Motor neuron (in vitro differentiated cells): ENCODE data around the gene TMEM130. TPM values are rescaled to one million over a fixed set of nuclear protein-coding genes. Genes with fewer than 3 reads are reported as not detected.

Source experiments
- ATAC-seq, 8 experiments: fragments of 200-7000 bp; cut with Tn5 transposase; replicated peaks in 6 of 8; 2 replicates each; pipeline ENCODE4 v1.8.0; 2021; ENCODE audit warnings: mild to moderate bottlenecking in 8 of 8, moderate library complexity in 8 of 8
- H3K27ac ChIP-seq, 2 donors: fragments of 250-450 bp; sonication (Bioruptor Pico); 2 replicates each; pipeline ENCODE4 v1.9.0; 2021; ENCODE audit warnings: antibody characterized with exemption in 2 of 2, mild to moderate bottlenecking in 2 of 2, moderate library complexity in 1 of 2
- H3K4me1 ChIP-seq, 2 donors: fragments of 250-450 bp; sonication (Bioruptor Pico); replicated peaks in 1 of 2; 2 replicates each; pipeline ENCODE4 v1.6.1; 2021; ENCODE audit warnings: antibody characterized with exemption in 2 of 2, mild to moderate bottlenecking in 2 of 2, moderate library complexity in 1 of 2
- H3K4me3 ChIP-seq, 5 donors: fragments of 250-450 bp; sonication (Bioruptor Pico); 2 replicates each; pipeline ENCODE4 v1.9.0; 2021; ENCODE audit warnings: antibody characterized with exemption in 5 of 5, mild to moderate bottlenecking in 5 of 5, moderate library complexity in 4 of 5
- whole genome bisulfite sequencing, 10 experiments: fragments of 450-650 bp; shearing (Covaris generic); methylation state at CpG; one replicate each; pipeline ENCODE4 v1.0.0; 2022; 5-methylcytosine and 5-hydroxymethylcytosine counted together
- in situ Hi-C, 9 experiments: fragments of 400-800 bp; cut with MboI; loops; one replicate each; pipeline ENCODE4 v1.15.0; 2021; ENCODE audit warnings: low sequenced_read_pairs in 9 of 9, low pct_unique_long_range_greater_than_20kb in 2 of 9; ENCODE audit not compliant: unreplicated experiment in 9 of 9
- total RNA-seq, 8 experiments: library from RNA; unstranded; fragments of 300-600 nt; gene quantifications; 2 replicates each; pipeline versions ENCODE4 v1.2.3 to v1.2.4, GENCODE V29; 2022

TMEM130 gene
- total RNA-seq, 8 experiments from 2014 or later: 0.20 to 27.4 (median 7.6) TPM

DNA sequence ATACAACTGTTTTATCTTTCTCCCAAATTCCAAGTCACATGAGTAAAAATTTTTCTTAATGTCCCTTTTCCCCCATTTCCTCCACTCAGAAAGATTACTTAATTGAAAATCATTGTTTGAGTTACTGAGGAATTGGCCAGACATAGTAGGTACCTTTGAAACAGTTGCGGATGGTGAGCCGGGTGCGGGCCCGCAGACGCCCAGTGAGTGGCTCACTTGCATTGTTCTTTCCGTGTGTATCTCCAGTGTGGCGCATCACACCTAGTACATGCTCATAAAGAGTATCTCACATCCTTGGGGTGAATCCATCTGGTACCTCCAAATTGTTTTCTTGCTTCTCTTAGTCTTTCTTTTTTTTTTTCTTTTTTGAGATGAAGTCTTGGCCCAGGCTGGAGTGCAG lies 22.8 kb upstream of the TMEM130 start:
- H3K27ac ChIP-seq: no peak overlapping the region
- no peak overlapping the region for H3K4me3 ChIP-seq
- no peak for ATAC-seq
- 92 to 100% (median 100%) methylated on average over 1 to 7 of the region's 7 CpGs; no CpG with 5 or more reads in 5 of the 10 experiments for WGBS, 10 experiments
- no peaks in the 10 kb centered on the region for H3K4me1 ChIP-seq
- in situ Hi-C loops: no loop called here

DNA sequence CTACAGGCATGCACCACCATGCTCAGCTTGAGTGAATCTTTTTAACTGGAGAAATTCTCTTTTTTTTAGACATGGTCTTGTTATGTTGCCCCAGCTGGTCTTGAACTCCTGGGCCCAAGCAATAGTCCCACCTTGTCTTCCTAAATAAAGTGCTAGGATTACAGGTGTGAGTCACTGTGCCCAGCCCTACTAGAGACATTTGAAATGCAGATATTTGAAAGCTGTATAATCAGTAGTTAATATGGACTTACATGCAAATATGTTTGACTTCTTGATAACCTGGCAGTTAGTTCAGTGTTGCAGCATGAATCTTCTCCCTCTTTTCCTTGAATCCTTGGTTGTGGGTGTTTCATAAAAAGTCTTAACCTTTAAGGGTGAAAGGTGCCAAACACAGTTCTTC lies 17.2 kb upstream of the TMEM130 start:
- peak in 3 of 8 experiments; percentile 36 to 85 (median 72) for ATAC-seq
- H3K4me3 ChIP-seq: no peak overlapping the region

GRCh38 chr7:98884416-98884815 lies 14.6 kb upstream of the TMEM130 start:
- 87 to 100% (median 90%) methylated on average over 2 to 3 of the region's 4 CpGs; no CpG with 5 or more reads in 5 of the 10 experiments for WGBS, 10 experiments

More for the DNA sequence above, 17.2 kb upstream of the TMEM130 start:
- Histone ChIP-seq H3K4me1 (no peaks in the 10 kb centered on the region), H3K27ac (no peak overlapping the region)
- in situ Hi-C loops: no loop called here

DNA sequence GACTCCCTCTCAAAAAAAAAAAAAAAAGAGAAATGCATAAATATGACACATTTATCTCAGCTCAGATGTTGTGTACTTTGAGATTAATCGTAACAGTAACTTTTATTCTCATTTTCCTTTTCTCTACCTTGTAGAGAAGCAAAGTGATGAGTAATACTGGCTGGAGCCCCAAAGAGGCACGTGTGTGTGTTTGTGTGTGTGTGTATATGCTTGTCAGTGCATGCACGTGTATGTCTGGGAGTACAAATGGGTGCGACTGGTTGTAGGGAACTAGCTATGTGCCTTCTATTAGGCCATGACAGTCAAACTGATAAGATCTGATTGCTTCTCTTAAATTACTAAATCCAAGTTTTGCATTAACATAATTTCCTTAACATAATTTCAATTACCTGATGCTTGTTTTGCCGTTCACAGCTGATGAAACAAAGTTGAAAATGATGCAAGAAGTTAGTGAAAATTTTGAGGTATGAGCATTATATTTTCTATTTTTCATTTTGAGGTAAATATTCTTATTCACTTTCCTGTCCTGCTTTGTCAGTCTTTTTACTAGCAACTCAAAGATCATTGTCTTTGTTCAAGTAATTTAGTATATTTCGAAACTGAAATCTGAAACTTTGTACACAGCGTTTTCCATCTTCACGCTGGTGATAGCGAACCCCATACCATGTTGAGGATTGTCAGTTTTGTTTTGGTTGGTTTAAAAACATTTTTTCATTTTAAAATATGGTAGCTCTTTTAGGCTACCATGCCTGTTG lies 11.9 kb upstream of the TMEM130 start:
- Histone ChIP-seq H3K27ac (no peak overlapping the region), H3K4me3 (no peak overlapping the region), H3K4me1 (peaks cover 13 to 14% of the 10 kb centered on the region in 2 donors)
- ATAC-seq: no peak
- 90 to 100% (median 98%) methylated on average over 3 to 9 of the region's 9 CpGs for WGBS, 10 experiments
- in situ Hi-C loops: no loop called here

More at GRCh38 chr7:98884416-98884815, 14.6 kb upstream of the TMEM130 start:
- Histone ChIP-seq H3K4me1 (peaks cover 4% of the 10 kb centered on the region in 2 donors), H3K4me3 (no peak overlapping the region), H3K27ac (no peak overlapping the region)
- in situ Hi-C loops: no loop called here
- no peak for ATAC-seq

- in situ Hi-C loops: no loop called here
- H3K4me1 ChIP-seq: peaks cover 13 to 14% of the 10 kb centered on the region in 2 donors
- no peak for ATAC-seq
- H3K4me3 ChIP-seq: no peak overlapping the region
- H3K27ac ChIP-seq: no peak overlapping the region
- WGBS, 10 experiments: 83 to 100% (median 97%) methylated on average over 1 to 8 of the region's 8 CpGs
Measured at GRCh38 chr7:98880485-98880884, 10.7 kb upstream of the TMEM130 start.

- Histone ChIP-seq H3K27ac (no peak overlapping the region), H3K4me3 (peak overlapping the region; percentile 63 to 99 (median 95)), H3K4me1 (peaks cover 13 to 14% of the 10 kb centered on the region in 2 donors)
- in situ Hi-C loops: no loop called here
- 25 to 91% (median 68%) methylated on average over 1 to 7 of the region's 9 CpGs; no CpG with 5 or more reads in 3 of the 10 experiments for WGBS, 10 experiments
- no peak for ATAC-seq
Measured at GRCh38 chr7:98879979-98880315, 10.1 kb upstream of the TMEM130 start.

DNA sequence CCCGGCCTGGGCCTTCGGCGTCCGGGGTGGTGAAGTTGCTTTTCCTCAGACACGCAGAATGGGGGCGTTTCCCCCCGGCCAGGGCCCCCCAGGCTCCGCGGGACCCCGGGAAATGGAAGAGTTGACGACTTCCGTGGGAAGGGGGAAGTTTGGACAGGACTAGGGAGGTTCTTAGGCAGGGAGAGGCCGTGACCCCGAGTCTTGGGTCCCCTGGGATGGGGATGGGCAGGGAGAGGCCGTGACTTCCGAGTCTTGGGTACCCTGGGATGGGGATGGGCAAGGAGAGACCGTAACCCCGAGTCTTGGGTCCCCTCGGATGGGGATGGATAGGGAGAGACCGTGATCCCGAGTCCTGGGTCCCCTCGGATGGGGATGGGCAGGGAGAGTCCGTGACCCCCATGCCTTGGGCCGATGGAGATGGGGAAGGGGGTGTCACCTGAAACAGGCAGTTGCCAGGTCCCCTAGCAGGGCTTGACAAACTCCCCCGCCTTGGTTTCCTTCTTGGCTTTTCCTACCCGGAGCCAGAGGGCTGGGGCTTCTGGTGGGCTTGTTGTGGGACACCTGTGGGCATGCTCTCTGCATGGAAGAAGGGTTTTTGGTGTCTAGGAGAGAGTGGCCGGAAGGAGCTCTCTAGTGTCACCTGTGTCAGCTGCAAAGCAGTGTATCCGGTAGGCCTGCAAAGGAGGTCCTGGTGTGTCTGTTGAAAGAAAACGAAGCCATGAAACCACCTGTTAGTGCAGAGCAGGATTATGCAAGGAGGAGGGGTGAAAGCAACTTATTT lies 9.6 kb upstream of the TMEM130 start:
- Histone ChIP-seq H3K4me3 (peak overlapping the region; percentile 63 to 99 (median 95)), H3K4me1 (peaks cover 13 to 14% of the 10 kb centered on the region in 2 donors), H3K27ac (peak overlapping the region; percentile 95 to 97)
- WGBS, 10 experiments: 0 to 22% (median 20%) methylated on average over 2 to 4 of the region's 29 CpGs; no CpG with 5 or more reads in 4 of the 10 experiments
- in situ Hi-C loops: no loop called here
- ATAC-seq: peak; percentile 30 to 43 (median 38)

DNA sequence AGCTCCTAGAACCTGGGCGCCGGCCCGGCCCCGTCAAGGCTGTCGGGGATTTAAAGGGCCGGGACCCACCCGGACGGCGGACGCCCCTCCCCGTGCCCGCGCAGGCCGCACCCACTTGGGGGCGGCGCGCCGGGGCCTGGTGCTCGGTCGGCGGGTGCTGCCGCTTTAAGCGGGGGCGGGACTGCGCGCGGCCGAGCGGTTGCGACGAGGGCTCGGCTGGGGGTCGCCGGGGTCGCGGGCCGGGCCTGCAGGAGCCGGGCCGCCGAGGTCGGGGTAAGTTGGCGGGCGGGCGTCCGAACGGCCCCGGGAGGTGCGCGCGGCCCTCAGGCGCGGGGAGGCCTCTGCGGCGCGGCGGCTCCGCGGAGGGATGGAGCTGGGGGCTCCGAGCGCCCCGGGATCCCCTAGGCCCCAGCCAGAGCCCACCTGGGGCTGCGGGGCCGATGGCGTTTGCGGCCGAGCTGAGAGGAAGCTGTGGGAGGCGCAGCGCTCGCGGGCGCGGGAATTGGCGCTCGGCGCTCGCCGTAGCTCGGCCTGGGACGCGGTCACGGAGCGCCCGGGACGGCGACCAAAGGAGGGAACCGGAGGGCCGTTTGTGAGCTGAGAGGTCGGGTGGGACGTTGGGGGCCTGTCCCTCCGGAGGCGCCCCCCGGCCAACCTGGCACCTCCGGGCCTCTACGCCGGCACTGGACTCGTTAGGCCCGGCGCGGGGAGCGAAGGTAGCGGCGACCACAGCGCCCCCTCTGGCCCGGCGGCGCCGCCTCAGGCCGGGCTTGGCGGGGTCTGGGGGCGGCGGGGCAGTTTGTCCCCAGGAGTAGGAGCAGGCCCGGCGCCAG lies 8.8 kb upstream of the TMEM130 start, which contains the start of gene TRRAP:
Gene TRRAP (plus strand): TSS at position 168 of the 833 bp plus-strand sequence. CDS start 2,619 bp downstream, outside the sequence.
- ATAC-seq: peak; percentile 77 to 90 (median 83)
- WGBS, 10 experiments: 0% methylated on average over 2 of the region's 113 CpGs; no CpG with 5 or more reads in 9 of the 10 experiments
- H3K27ac ChIP-seq: peak within 1 kb of the TSS; percentile 95 to 97

DNA sequence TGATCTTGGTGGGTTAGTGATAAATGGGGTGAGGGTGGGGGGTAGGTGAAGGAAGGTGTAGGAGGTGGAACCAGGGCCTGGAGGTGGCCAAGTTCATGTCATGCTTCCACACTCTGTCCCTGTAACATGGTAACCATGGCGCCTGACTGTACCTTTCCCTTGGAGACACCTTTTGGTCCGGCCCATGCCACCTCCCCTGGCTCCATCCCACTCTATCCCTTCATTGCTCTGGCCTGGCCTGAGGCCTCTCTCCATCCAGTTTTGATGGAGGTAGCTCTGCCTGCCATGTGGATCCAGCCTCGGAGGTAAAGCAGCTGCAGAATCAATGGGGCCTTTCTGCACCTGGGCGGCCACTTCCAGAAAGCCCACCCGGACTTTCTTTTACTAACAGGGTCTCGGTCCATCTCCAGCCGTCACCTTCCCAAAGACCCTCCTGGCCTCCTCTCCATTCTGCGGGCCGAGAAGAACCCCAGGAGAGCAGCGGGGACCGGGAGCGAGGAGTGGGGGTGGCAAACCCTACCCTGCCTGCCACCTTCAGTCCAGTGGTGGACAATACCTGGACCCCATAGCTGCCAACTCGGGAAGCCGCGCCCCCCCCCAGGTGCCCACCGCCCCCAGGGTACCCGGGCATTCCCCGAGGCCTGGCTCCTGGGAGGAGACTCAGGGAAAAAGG lies 8.0 kb upstream of the TMEM130 start:
- peak in 1 of 8 experiments; percentile 27 for ATAC-seq
- peak overlapping the region; percentile 95 to 97 for H3K27ac ChIP-seq
- H3K4me1 ChIP-seq: peaks cover 13 to 14% of the 10 kb centered on the region in 2 donors
- 23 to 74% (median 60%) methylated on average over 1 to 9 of the region's 18 CpGs; no CpG with 5 or more reads in 5 of the 10 experiments for WGBS, 10 experiments
- H3K4me3 ChIP-seq: peak overlapping the region; percentile 63 to 99 (median 95)
- in situ Hi-C loops: no loop called here

More for the DNA sequence above, 8.8 kb upstream of the TMEM130 start, which contains the start of gene TRRAP:
- Histone ChIP-seq H3K4me1 (peaks cover 13 to 14% of the 10 kb centered on the region in 2 donors), H3K4me3 (peak within 1 kb of the TSS; percentile 63 to 99 (median 95))
- in situ Hi-C loops: no loop called here

DNA sequence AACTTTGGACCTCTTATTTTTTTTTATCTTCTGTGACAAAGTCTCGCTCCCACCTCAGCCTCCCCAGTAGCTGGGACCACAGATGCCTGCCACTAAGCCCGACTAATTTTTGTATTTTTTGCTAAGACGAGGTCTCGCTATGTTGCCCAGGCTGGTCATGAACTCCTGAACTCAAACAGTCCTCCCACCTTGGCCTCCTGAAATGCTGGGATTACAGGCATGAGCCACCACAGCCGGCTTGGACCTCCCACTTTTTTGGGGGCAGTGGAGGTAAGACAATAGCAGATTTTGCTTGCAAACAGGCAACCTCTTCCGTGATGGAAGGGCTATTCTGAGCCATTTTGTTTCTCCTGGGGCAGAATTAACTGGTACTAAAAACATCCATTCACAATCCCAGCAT lies 7.3 kb upstream of the TMEM130 start:
- H3K4me1 ChIP-seq: peaks cover 13 to 14% of the 10 kb centered on the region in 2 donors
- no peak for ATAC-seq
- in situ Hi-C loops: no loop called here
- H3K27ac ChIP-seq: no peak overlapping the region
- no peak overlapping the region for H3K4me3 ChIP-seq
- WGBS, 10 experiments: 40 to 100% (median 75%) methylated on average over 1 to 6 of the region's 6 CpGs; no CpG with 5 or more reads in 1 of the 10 experiments

DNA sequence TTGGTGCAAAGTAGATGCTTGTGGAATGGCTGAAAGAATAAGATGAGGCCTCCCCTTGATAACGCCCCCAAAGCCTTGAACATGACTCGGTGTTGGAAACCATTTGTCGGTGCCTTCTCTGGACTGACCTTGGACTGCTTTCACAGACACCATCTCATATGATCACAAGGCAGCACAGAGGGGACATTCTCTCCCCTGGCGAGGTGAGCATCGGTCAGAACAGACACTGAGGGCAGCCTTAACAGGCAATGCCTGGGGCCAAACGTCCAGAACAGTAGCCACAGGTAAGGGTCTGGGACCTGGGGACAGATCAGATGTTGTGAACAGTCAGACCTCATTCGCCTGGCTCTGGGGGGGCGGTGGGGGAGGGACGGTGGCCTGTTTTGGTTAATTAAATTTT lies 5.7 kb upstream of the TMEM130 start:
- no peak overlapping the region for H3K27ac ChIP-seq
- in situ Hi-C loops: no loop called here
- no peak for ATAC-seq
- H3K4me1 ChIP-seq: peaks cover 13 to 14% of the 10 kb centered on the region in 2 donors
- WGBS, 10 experiments: 43 to 76% (median 54%) methylated on average over 1 to 5 of the region's 9 CpGs; no CpG with 5 or more reads in 6 of the 10 experiments
- no peak overlapping the region for H3K4me3 ChIP-seq

DNA sequence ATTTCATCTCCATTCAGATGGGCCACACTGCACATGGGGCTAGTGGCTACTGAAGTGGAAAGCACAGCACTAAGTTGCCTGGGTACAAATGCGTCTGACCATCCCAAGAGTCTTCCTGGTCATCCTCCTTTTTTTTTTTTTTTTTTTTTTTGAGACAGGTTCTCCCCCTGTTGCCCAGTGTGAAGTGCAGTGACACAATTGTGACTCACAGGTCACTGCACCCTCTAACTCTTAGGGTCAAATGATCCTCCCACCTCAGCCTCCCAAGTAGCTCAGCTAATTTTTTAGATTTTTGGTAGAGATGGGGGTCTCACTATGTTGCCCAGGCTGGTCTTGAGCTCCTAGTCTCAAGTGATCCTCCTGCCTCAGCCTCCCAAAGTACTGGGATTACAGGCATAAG lies 5.1 kb upstream of the TMEM130 start:
- peaks cover 12% of the 10 kb centered on the region in 2 donors for H3K4me1 ChIP-seq
- H3K4me3 ChIP-seq: no peak overlapping the region
- in situ Hi-C loops: no loop called here
- no peak overlapping the region for H3K27ac ChIP-seq
- 60 to 100% (median 88%) methylated on average over 1 of the region's 1 CpG; no CpG with 5 or more reads in 6 of the 10 experiments for whole genome bisulfite sequencing, 10 experiments
- ATAC-seq: no peak
